ENCODE measurements around the gene OR6C3.
"Not testable (repeated sequence)": the region's sequence is repeated elsewhere in the genome, so short reads cannot be mapped to it uniquely, and the experiment has no call there.

Gene OR6C3

GRCh38 chr12:55330446-55330845 is at the start of gene OR6C3:
TSS of gene OR6C3 (plus strand) at chr12:55330746. CDS start at chr12:55331701, 955 bp downstream.
- in situ Hi-C loops (cut with MboI; ENCODE audit: low sequenced_read_pairs, unreplicated experiment), result no loop called here
- no peak for DNase-seq (ENCODE audit: low spot score)
- TF ChIP-seq CTCF (IDR thresholded peaks at IDR 0.05; ENCODE audit: borderline replicate concordance, control extremely low read depth, extremely low read depth, insufficient read depth, missing control alignments), result no peak

DNA sequence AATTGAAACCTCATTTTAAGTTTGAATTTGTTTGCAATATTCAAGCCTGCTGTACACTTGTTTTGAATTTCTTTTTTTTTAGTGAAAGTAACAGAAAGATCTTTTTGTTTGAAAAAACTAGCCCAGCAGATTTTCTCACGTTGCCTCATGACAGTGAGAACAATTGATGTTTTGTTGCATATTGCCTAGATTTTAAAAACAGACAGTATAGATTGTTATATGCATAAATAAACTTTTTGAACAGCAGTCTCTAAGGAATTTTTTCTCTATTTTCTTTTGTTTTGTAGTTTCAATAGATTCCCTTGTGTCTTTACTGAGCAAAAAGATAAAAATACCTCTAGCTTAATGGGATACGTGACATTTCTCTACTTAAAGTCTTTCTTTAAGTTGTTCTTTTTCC is 49.6 kb upstream of the OR6C3 start:
- DNase-seq (ENCODE audit: low spot score), result no peak
- in situ Hi-C loops (cut with MboI; ENCODE audit: low sequenced_read_pairs, unreplicated experiment), result no loop called here
- TF ChIP-seq CTCF (IDR thresholded peaks at IDR 0.05; ENCODE audit: borderline replicate concordance, control extremely low read depth, extremely low read depth, insufficient read depth, missing control alignments), result no peak

- no peak for DNase-seq (ENCODE audit: low spot score)
- no peak for TF ChIP-seq CTCF (IDR thresholded peaks at IDR 0.05; ENCODE audit: borderline replicate concordance, control extremely low read depth, extremely low read depth, insufficient read depth, missing control alignments)
Observed at GRCh38 chr12:55289999-55290398, 40.5 kb upstream of the OR6C3 start.

DNA sequence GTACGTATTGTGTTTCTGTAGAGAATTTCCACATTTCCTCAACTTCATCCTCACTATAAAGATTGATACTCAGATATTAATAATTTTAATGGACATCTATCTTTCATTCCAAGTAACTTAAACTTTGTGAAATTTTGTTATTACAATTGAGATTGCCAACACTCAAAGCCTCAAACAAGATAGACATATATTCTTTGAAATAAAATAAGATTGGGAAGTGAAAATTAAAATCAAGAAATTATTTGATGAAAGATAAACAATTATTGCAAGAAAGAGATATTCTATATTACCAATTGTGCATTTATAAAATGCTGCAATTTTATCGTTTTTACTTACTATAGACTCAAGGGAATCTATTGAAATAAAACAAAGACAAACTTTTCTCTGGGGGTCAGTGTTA is 34.1 kb upstream of the OR6C3 start, which contains the start of gene OR6C6:
TSS of gene OR6C6 (minus strand) at position 101 of the 400 bp plus-strand sequence. CDS start 1,337 bp downstream, outside the sequence.
- in situ Hi-C loops (cut with MboI; ENCODE audit: low sequenced_read_pairs, unreplicated experiment), result no loop called here
- no peak for TF ChIP-seq CTCF (IDR thresholded peaks at IDR 0.05; ENCODE audit: borderline replicate concordance, control extremely low read depth, extremely low read depth, insufficient read depth, missing control alignments)
- DNase-seq (ENCODE audit: low spot score), result no peak

More at GRCh38 chr12:55289999-55290398, 40.5 kb upstream of the OR6C3 start:
- in situ Hi-C loops (cut with MboI; ENCODE audit: low sequenced_read_pairs, unreplicated experiment), result no loop called here

- no peak for TF ChIP-seq CTCF (IDR thresholded peaks at IDR 0.05; ENCODE audit: borderline replicate concordance, control extremely low read depth, extremely low read depth, insufficient read depth, missing control alignments)
- in situ Hi-C loops (cut with MboI; ENCODE audit: low sequenced_read_pairs, unreplicated experiment), result no loop called here
- DNase-seq (ENCODE audit: low spot score), result no peak
Observed at GRCh38 chr12:55314043-55314442, 16.5 kb upstream of the OR6C3 start, which contains the start of gene OR6C1. TSS of gene OR6C1 (plus strand) at chr12:55314343. CDS start at chr12:55320600, 6,257 bp downstream.

- in situ Hi-C loops (cut with MboI; ENCODE audit: low sequenced_read_pairs, unreplicated experiment), result no loop called here
- no peak for TF ChIP-seq CTCF (IDR thresholded peaks at IDR 0.05; ENCODE audit: borderline replicate concordance, control extremely low read depth, extremely low read depth, insufficient read depth, missing control alignments)
- DNase-seq (ENCODE audit: low spot score), result no peak
Observed at GRCh38 chr12:55320201-55320600, 10.3 kb upstream of the OR6C3 start.

DNA sequence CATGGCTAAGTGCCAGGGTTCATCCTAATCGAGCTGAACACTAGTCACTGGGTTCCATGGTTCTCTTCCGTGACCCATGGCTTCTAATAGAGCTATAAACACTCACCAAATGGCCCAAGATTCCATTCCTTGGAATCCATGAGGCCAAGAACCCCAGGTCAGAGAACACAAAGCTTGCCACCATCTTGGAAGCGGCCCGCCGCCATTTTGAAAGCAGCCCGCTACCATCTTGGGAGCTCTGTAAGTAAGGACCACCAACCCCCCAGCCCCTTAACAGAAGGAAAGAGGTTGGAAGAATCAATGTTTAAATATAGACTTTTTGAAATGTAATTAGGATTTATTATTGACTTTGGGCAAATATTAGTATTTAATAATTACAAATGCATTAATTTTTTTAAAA is 4.7 kb upstream of the OR6C3 start:
- in situ Hi-C loops (cut with MboI; ENCODE audit: low sequenced_read_pairs, unreplicated experiment); DNase-seq (ENCODE audit: low spot score): not testable (repeated sequence)
